Astrocyte of the cerebellum (primary cell): Measurements from ENCODE around the gene FGF2.

Source experiments
- DNase-seq: peaks from one replicate; pipeline ENCODE4 v3.0.0-alpha.2; 2011; ENCODE audit warnings: low read depth
- H3K4me3 ChIP-seq: 2 replicates; pipeline ENCODE4 v1.5.1; 2011; ENCODE audit warnings: mild to moderate bottlenecking, low read depth, low read length, moderate library complexity
- in situ Hi-C: cut with HindIII; loops from 2 replicates; pipeline ENCODE4 v1.10.0; 2017; ENCODE audit warnings: low sequenced_read_pairs
- TF ChIP-seq, protein P1 (sequence below): IDR thresholded peaks from 2 replicates; pipeline ENCODE4 v1.5.1; 2012; ENCODE audit warnings: low read length, low read depth, moderate library complexity, mild to moderate bottlenecking; ENCODE audit errors: missing control alignments

The FGF2 gene

DNA sequence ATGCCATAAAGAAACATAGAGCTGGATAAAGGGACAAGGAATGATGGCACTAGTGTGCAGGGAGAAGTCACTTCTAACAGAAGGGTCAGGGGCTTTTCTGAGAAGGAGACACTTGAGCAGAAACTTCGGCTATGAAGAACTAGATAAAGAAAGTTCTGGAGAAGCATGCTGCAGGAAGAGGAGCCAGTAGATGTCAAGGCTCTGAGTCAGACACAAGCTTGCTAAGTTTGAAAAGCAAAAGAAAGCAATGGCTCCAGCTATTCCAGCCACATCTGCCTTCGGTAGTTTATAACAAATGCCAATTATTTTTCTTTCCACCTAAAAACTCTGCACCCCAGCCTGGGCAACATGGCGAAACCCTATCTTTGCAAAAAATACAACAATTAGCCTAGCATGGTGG, 88.3 kb downstream of the FGF2 start:
- TF ChIP-seq, protein P1, sequence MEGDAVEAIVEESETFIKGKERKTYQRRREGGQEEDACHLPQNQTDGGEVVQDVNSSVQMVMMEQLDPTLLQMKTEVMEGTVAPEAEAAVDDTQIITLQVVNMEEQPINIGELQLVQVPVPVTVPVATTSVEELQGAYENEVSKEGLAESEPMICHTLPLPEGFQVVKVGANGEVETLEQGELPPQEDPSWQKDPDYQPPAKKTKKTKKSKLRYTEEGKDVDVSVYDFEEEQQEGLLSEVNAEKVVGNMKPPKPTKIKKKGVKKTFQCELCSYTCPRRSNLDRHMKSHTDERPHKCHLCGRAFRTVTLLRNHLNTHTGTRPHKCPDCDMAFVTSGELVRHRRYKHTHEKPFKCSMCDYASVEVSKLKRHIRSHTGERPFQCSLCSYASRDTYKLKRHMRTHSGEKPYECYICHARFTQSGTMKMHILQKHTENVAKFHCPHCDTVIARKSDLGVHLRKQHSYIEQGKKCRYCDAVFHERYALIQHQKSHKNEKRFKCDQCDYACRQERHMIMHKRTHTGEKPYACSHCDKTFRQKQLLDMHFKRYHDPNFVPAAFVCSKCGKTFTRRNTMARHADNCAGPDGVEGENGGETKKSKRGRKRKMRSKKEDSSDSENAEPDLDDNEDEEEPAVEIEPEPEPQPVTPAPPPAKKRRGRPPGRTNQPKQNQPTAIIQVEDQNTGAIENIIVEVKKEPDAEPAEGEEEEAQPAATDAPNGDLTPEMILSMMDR, result no peak
- no peak overlapping the region for H3K4me3 ChIP-seq
- no peak for DNase-seq
- in situ Hi-C loops, result no loop called here

DNA sequence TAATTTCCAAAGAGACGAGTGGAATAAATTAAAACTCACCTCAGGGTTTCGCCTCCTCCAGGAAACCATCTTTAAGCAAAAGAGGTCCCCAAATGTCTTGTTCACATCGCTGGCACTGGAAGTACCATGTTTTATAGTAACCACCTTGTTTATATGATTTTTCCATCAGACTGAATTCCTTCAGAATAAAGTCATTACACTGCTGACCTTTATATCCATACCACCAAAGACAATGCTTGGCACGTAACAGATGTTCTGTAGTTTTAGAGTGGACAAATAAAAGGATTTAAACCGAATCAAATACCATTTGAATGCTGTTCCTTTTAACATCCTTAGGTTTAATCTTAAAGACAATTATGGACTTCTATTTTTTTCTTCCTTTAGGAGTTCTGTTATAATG, 91.1 kb downstream of the FGF2 start:
- TF ChIP-seq, protein P1, result no peak
- in situ Hi-C loops, result no loop called here
- no peak for DNase-seq
- no peak overlapping the region for H3K4me3 ChIP-seq

DNA sequence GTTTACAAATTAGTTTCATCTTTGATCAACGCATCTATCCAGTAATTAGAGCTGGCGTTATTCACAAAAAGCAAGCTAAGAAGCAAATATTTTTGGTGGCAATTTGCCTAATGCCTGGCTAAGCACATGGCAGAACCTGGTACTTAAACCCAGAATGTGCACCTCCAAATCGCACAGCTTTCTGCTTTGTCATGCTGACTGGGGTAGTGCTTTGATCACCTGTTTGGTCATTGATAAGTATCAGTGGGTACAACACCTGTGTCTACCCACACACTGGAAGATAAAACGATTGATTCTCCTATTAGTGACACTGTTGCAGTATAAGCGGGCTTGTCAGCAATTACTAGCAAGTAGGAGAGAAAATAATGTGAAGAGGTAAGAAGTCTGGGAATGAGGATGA, 93.8 kb downstream of the FGF2 start:
- in situ Hi-C loops, result no loop called here
- TF ChIP-seq, protein P1, result no peak
- H3K4me3 ChIP-seq, result no peak overlapping the region
- no peak for DNase-seq

DNA sequence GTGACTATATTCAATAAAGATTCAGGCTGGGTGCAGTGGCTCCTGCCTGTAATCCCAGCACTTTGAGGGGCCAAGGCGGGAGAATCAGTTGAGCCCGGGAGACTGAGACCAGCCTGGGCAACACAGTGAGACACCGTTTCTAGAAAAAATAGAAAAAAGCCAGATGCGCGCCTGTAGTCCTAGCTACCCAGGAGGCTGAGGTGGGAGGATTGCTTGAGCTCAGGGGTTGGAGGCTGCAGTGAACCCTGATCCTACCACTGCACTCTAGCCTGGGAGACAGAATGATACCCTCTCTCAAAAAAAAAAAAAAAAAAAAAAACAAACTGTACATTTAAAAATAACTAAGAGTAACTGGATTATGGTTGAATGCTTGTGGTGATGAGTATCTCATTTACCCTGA, 94.7 kb downstream of the FGF2 start:
- H3K4me3 ChIP-seq, result peak overlapping the region; percentile 91
- in situ Hi-C loops, result no loop called here
- TF ChIP-seq, protein P1, result no peak
- DNase-seq, result no peak

DNA sequence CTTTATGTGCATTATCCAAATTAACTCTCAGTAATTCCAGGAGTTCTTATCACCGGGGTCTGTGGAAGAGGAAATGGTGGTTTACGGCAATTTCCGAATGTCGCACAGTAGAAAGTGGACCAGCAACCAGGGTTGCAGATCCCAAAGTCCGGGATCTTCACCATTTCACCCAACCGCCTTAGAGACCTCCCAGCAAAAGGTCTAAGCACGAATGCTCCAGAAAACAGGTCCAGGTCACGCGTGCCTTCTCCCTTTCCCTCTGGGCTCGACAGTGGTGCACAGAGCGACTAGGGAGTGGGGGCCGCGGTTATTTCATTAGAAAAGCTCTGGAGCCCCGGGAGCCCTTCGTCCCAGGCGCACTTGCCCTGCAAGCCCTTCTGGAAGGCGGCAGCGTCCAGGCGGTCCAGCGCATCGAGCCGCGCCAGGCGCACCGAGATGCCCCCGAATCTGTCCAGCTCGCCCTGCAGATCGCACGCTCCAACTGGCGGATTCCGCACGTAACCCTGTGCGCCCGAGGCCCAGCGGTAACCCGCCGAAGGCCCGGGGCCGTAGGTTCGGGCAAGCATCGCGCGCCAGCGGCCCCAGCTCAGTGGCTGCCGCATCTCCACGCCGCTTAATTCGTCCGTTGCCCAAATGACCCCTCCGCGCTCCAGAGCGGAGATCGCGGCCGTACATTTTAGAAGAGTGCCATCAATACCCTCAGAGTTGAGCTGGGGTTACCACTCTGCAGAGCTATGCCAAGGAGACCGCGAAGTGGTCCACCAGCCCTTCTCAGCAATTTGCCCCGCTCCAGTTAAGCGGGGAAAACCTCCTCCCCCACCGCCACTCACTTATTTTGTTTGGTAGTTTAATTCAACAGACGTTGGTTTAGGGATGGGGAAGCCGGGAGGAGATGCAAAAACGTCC, 95.6 kb downstream of the FGF2 start, which contains the start of gene NUDT6:
NUDT6 (minus strand) TSS at position 627 of the 906 bp plus-strand sequence; CDS start at position 602, 25 bp downstream.
- DNase-seq, result no peak
- in situ Hi-C loops, result no loop called here
- TF ChIP-seq, protein P1, result no peak
- H3K4me3 ChIP-seq, result peak within 1 kb of the TSS; percentile 91

DNA sequence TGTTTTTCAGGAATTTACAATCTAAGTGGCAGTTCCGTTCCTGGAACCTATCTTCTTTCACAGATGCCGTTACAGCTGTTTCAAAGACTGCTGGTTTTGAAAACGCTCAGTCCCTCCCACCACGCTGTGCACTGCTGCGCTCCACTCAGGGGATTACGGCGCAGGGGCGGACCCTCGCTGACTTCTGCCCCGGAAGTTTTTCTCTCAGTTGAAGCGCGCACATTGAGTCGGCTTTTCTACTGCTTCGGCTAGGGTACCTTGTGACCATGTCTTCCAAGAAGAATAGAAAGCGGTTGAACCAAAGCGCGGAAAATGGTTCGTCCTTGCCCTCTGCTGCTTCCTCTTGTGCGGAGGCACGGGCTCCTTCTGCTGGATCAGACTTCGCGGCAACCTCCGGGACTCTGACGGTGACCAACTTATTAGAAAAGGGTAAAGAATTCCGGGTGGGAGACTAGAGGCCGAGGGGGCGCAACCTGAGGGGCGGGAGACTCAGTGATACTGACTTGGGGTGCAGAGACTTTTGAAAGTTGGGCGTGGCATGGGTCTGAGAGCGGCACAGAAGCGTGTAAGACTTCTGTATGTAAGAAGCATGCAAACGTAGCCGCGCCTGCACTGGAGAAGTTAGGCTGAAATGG, 96.4 kb downstream of the FGF2 start:
- peak overlapping the region; percentile 91 for H3K4me3 ChIP-seq
- in situ Hi-C loops, result no loop called here
- DNase-seq, result peak; percentile 63
- TF ChIP-seq, protein P1, result no peak
